ENCODE results near the gene SIRT5.

Gene SIRT5

GRCh38 chr6:13633343-13633742, 58.9 kb downstream of the SIRT5 start:
- H3K9me3 ChIP-seq (ENCODE audit: control insufficient read depth, insufficient read depth, low read depth, low read length), result no peaks in the 10 kb centered on the region
- POLR2A ChIA-PET, result interaction anchor here (0.7 to 1.7 kb wide), 2 partner anchors 18 to 270 kb away, joined by 3 to 5 read pairs; partner anchors contain the start of gene NOL7
- no peaks in the 10 kb centered on the region for H3K4me1 ChIP-seq (ENCODE audit: control insufficient read depth, insufficient read depth, low read length)
- CTCF ChIA-PET, result interaction anchor here (0.7 to 4.6 kb wide), 3 partner anchors 9 to 213 kb away, joined by 3 to 26 read pairs (median 9); partner anchors contain the start of gene SIRT5
- no peak overlapping the region for H3K27ac ChIP-seq (ENCODE audit: extremely low read depth, low read depth, low read length)
- peak; percentile 29; the same call in 1 of the 2 replicates for TF ChIP-seq ZNF513 (tag by site-specific recombination; IDR thresholded peaks at IDR 0.05)
- no peak for TF ChIP-seq ZNF292 (tag by site-specific recombination; IDR thresholded peaks at IDR 0.05; ENCODE audit: borderline replicate concordance, low read depth)
- TF ChIP-seq ZNF768 (tag by site-specific recombination; IDR thresholded peaks at IDR 0.05), result peak; percentile 48; the same call in 1 of the 2 replicates
- 0 out of 2 replicates have a peak, but pooled peaks have one; percentile 42 for TF ChIP-seq ZNF580 (tag by site-specific recombination; IDR thresholded peaks at IDR 0.05)
- H3K4me3 ChIP-seq (ENCODE audit: low read depth, low read length), result no peak overlapping the region
- peaks cover 17 to 54% of the 10 kb centered on the region in 2 experiments for H3K36me3 ChIP-seq (ENCODE audit: control insufficient read depth in 2 of 2, insufficient read depth in 1 of 2, low read length in 2 of 2)

- H3K4me1 ChIP-seq (ENCODE audit: control insufficient read depth, insufficient read depth, low read length), result no peaks in the 10 kb centered on the region
- ChIA-PET POLR2A (interaction anchor here (1.2 to 1.5 kb wide), 2 partner anchors 11 to 21 kb away, joined by 3 to 6 read pairs; partner anchors contain the start of gene NOL7), CTCF (interaction anchor here (0.6 to 4.6 kb wide), 3 partner anchors 11 to 745 kb away, joined by 4 to 26 read pairs (median 5); no protein-coding TSS in a partner anchor)
- no peak overlapping the region for H3K4me3 ChIP-seq (ENCODE audit: low read depth, low read length)
- TF ChIP-seq ZNF341 (tag by site-specific recombination; IDR thresholded peaks at IDR 0.05; ENCODE audit: low read depth) (peak; percentile 62), SP3 (tag by site-specific recombination; IDR thresholded peaks at IDR 0.05) (no peak)
- no peaks in the 10 kb centered on the region for H3K9me3 ChIP-seq (ENCODE audit: control insufficient read depth, insufficient read depth, low read depth, low read length)
- no peak overlapping the region for H3K27ac ChIP-seq (ENCODE audit: extremely low read depth, low read depth, low read length)
- peaks cover 12 to 52% of the 10 kb centered on the region in 2 experiments for H3K36me3 ChIP-seq (ENCODE audit: control insufficient read depth in 2 of 2, insufficient read depth in 1 of 2, low read length in 2 of 2)
Observed at GRCh38 chr6:13635948-13636658, 61.7 kb downstream of the SIRT5 start.

- Histone ChIP-seq H3K27ac (ENCODE audit: extremely low read depth, low read depth, low read length) (no peak overlapping the region), H3K4me3 (ENCODE audit: low read depth, low read length) (no peak overlapping the region), H3K4me1 (ENCODE audit: control insufficient read depth, insufficient read depth, low read length) (no peaks in the 10 kb centered on the region), H3K9me3 (ENCODE audit: control insufficient read depth, insufficient read depth, low read depth, low read length) (no peaks in the 10 kb centered on the region), H3K36me3 (ENCODE audit: control insufficient read depth in 2 of 2, insufficient read depth in 1 of 2, low read length in 2 of 2) (peaks cover 12 to 43% of the 10 kb centered on the region in 2 experiments)
- TF ChIP-seq GLI4 (tag by site-specific recombination; IDR thresholded peaks at IDR 0.05), result no peak
- no peak for TF ChIP-seq ZNF280D (tag by site-specific recombination; IDR thresholded peaks at IDR 0.05)
- TF ChIP-seq ZNF664 (tag by site-specific recombination; IDR thresholded peaks at IDR 0.05), result peak; percentile 57; the same call in 1 of the 2 replicates
- no peak for TF ChIP-seq BCL6B (tag by site-specific recombination; IDR thresholded peaks at IDR 0.05)
- TF ChIP-seq ATF2 (tag by site-specific recombination; IDR thresholded peaks at IDR 0.05; ENCODE audit: low read depth), result 0 out of 2 replicates have a peak, but pooled peaks have one; percentile 40
- CTCF ChIA-PET, result interaction anchor here (1.2 to 2.7 kb wide), 2 partner anchors 13 to 60 kb away, joined by 3 to 9 read pairs; no protein-coding TSS in a partner anchor
- POLR2A ChIA-PET, result interaction anchor here (0.5 kb wide), 1 partner anchor 21 kb away, joined by 3 read pairs; no protein-coding TSS in a partner anchor
Observed at GRCh38 chr6:13638014-13638413, 63.6 kb downstream of the SIRT5 start.

Data from HEK293 (cell line).